Measurements from ENCODE around the gene KL.

DNA sequence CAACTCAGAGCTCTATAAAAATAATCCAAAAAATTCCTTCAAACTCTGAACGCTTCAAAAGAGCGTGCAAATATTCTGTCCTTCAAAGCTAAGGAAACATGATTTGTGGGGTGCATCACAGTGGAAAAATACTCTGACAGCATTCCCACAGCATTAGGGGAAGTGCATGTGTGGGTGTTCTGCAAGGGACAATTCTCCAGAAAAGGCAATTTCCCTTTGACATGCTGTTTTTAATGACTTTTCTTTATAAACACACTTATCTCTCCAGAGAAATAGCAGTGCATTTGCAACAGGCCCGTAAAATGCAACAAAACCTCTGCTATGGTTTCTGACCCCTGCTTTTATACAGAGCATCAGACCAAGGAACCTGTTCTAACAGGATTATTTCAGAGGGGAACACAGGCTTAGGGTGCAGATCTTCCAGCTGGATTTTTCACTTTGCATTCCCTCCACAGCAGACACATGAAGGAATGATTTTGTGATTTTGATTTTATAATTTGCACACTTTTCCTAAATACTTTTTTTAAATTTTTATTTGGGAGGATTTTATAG lies 42.6 kb downstream of the KL start:
- TF ChIP-seq, protein P1, sequence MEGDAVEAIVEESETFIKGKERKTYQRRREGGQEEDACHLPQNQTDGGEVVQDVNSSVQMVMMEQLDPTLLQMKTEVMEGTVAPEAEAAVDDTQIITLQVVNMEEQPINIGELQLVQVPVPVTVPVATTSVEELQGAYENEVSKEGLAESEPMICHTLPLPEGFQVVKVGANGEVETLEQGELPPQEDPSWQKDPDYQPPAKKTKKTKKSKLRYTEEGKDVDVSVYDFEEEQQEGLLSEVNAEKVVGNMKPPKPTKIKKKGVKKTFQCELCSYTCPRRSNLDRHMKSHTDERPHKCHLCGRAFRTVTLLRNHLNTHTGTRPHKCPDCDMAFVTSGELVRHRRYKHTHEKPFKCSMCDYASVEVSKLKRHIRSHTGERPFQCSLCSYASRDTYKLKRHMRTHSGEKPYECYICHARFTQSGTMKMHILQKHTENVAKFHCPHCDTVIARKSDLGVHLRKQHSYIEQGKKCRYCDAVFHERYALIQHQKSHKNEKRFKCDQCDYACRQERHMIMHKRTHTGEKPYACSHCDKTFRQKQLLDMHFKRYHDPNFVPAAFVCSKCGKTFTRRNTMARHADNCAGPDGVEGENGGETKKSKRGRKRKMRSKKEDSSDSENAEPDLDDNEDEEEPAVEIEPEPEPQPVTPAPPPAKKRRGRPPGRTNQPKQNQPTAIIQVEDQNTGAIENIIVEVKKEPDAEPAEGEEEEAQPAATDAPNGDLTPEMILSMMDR (IDR thresholded peaks at IDR 0.05): no peak
- TF ChIP-seq SREBF2 (IDR thresholded peaks at IDR 0.05) (no peak), RAD21 (conservative IDR thresholded peaks at IDR 0.05 in 1 of 2, IDR thresholded peaks at IDR 0.05 in 1 of 2) (no peak), POLR2A (IDR thresholded peaks at IDR 0.05; ENCODE audit: low read length) (no peak), EP300 (IDR thresholded peaks at IDR 0.05) (no peak), RNF2 (IDR thresholded peaks at IDR 0.05; ENCODE audit: borderline replicate concordance, low read depth) (no peak), TFCP2L1 (CRISPR knock-in tag; IDR thresholded peaks at IDR 0.05) (no peak), RCOR1 (IDR thresholded peaks at IDR 0.05; ENCODE audit: low read depth, low read length) (no peak), CEBPB (IDR thresholded peaks at IDR 0.05) (no peak), CHD2 (IDR thresholded peaks at IDR 0.05; ENCODE audit: low read length, partially characterized antibody) (no peak), NFE2L2 (conservative IDR thresholded peaks at IDR 0.05; ENCODE audit: low read length) (no peak)
- TF ChIP-seq, protein P2, sequence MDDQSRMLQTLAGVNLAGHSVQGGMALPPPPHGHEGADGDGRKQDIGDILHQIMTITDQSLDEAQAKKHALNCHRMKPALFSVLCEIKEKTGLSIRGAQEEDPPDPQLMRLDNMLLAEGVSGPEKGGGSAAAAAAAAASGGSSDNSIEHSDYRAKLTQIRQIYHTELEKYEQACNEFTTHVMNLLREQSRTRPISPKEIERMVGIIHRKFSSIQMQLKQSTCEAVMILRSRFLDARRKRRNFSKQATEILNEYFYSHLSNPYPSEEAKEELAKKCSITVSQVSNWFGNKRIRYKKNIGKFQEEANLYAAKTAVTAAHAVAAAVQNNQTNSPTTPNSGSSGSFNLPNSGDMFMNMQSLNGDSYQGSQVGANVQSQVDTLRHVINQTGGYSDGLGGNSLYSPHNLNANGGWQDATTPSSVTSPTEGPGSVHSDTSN (IDR thresholded peaks at IDR 0.05): no peak
- TF ChIP-seq, protein P3, sequence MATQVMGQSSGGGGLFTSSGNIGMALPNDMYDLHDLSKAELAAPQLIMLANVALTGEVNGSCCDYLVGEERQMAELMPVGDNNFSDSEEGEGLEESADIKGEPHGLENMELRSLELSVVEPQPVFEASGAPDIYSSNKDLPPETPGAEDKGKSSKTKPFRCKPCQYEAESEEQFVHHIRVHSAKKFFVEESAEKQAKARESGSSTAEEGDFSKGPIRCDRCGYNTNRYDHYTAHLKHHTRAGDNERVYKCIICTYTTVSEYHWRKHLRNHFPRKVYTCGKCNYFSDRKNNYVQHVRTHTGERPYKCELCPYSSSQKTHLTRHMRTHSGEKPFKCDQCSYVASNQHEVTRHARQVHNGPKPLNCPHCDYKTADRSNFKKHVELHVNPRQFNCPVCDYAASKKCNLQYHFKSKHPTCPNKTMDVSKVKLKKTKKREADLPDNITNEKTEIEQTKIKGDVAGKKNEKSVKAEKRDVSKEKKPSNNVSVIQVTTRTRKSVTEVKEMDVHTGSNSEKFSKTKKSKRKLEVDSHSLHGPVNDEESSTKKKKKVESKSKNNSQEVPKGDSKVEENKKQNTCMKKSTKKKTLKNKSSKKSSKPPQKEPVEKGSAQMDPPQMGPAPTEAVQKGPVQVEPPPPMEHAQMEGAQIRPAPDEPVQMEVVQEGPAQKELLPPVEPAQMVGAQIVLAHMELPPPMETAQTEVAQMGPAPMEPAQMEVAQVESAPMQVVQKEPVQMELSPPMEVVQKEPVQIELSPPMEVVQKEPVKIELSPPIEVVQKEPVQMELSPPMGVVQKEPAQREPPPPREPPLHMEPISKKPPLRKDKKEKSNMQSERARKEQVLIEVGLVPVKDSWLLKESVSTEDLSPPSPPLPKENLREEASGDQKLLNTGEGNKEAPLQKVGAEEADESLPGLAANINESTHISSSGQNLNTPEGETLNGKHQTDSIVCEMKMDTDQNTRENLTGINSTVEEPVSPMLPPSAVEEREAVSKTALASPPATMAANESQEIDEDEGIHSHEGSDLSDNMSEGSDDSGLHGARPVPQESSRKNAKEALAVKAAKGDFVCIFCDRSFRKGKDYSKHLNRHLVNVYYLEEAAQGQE (IDR thresholded peaks at IDR 0.05): no peak

Measured in A549 (cell line).